Bone marrow (tissue), 2 donors: ENCODE data around the gene LRIT3.

Experiments used
- DNase-seq, 2 donors: peaks; one replicate each; lab custom pipeline; 2025; lab: John Stamatoyannopoulos, UW

The LRIT3 gene

DNA sequence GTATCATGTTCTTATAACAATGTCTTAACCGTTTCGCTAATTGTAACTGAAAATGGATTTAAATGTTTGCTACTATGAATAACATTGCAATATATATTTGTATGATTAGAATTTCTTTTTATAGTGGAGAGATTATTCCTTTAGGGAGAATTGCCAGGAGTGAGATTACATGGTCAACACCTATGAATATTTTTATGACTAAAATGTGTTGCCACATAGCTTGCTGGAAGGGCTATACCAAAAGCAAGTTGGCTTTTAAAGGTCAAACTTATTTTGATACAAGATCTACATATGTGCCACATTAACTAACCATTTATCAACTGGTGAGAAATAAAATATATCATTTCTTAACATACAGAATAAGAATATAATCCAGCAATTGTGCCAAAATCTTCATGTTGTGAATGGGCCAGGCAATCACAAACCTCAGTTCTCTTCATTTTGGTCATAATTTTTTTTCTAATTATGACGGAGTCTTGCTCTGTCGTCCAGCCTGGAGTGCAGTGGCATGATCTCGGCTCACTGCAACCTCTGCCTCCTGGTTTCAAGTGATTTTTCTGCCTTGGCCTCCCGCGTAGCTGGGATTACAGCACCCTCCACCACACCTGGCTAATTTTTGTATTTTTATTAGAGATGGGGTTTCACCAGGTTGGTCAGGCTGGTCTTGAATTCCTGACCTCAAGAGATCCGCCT is 54.8 kb downstream of the LRIT3 start:
- DNase-seq = no peak

DNA sequence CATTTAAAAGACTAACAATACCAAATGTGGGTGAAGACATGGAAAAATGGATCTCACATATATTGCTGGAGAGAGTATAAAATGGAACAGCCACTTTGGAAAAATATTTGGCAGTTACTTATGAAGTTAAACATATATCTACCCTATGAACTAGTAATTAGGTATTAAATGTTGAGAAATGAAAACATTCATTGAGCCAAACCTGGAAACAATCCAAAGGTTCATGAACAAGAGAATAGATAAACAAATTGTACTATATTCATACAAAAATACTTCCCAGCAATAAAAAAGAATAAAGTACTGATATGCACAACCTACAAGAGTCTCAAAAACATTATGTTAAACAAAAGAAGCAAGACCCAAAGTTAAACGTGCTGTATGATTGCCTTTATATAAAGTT is 60.8 kb downstream of the LRIT3 start:
- DNase-seq = no peak

DNA sequence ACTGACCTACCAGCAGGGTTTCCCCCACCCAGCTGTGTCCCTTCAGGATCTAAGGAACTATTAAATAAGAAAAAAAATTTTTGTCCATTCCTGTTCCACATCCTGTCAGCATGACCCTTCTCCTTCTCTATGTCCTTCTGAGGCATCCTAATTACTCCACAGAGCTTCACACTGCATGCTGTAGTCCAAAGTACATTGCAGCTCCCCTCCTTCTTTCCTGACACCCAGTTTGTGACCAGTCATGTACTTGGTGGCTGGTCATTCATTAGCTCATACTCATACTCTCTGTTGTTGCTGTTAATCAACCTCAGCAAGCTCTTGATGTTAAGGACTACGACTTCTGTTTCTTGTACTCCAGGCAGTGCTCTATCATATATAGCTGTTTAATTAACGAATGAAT is 62.3 kb downstream of the LRIT3 start:
- no peak for DNase-seq

DNA sequence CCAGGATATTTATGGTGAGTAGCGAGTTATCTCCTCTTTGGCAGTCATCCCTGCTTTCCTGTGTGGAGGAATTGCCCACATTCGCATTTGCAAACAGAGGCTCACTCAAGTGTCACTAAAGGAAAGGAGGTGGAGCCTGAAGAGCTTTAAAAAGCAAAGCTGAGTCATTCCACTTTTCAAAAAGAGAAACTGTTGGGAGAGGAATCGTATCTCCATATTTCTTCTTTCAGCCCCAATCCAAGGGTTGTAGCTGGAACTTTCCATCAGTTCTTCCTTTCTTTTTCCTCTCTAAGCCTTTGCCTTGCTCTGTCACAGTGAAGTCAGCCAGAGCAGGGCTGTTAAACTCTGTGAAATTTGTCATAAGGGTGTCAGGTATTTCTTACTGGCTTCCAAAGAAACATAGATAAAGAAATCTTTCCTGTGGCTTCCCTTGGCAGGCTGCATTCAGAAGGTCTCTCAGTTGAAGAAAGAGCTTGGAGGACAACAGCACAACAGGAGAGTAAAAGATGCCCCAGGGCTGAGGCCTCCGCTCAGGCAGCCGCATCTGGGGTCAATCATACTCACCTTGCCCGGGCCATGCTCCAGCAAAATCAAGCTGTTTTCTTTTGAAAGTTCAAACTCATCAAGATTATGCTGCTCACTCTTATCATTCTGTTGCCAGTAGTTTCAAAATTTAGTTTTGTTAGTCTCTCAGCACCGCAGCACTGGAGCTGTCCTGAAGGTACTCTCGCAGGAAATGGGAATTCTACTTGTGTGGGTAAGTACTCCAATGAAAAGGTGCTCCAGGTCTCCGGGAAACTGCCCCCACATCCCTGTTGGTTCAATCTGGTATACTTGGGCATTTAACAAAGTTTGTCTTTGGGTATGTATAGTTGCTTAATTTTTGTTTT is 65.0 kb downstream of the LRIT3 start, which contains the start of gene EGF:
Gene EGF, plus strand, starts transcription at position 178 of the 890 bp plus-strand sequence. Its CDS starts 453 bp downstream, at position 631.
- DNase-seq = no peak

DNA sequence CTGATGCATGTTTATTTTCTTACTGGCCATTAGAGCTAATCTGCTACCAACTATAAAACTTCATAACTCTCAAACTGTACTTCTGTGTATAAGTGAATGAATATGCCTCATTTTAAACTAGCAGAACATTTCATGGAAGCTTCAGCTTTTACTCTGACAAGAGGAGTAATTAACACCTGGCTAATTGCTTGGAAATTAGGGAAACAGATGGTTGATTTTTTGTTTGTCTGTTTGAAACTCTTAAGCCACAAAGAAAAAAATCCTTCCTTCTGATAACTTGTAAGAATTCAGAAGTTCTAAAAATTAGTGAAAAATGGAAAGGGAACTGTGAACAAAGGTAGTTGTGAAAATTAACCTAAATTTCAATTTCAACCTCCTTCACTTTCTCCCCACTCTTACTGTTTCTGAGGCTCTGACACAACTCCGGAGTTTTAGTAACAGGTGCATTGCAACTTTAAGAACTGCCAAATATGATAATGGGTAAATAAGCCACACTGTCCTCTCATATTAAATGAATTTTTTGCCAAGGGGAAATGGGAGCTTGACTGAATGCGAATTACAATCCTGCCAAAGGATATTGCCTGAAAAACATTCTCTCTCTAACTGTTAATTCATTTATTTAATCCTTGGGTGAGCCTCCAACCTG is 65.8 kb downstream of the LRIT3 start:
- no peak for DNase-seq

DNA sequence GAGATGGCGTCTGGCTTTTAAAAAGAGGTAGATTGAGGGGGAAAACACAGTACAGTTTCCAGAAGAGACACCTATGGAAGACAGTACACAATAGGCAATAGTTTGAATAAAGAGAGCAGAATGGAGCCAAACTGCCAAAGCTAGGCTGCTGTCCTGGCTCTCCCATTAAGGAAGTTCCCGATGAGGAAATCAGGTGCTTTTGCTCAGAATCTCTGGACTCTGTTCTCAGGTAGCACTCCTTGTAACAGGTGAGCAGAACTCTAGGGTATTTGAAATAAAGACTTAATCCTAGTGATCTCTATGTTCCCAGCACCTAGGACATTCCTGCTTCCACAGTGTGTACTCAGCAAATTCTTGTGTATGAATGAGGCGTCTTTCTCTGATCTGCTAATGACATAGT is 66.4 kb downstream of the LRIT3 start:
- DNase-seq = no peak

DNA sequence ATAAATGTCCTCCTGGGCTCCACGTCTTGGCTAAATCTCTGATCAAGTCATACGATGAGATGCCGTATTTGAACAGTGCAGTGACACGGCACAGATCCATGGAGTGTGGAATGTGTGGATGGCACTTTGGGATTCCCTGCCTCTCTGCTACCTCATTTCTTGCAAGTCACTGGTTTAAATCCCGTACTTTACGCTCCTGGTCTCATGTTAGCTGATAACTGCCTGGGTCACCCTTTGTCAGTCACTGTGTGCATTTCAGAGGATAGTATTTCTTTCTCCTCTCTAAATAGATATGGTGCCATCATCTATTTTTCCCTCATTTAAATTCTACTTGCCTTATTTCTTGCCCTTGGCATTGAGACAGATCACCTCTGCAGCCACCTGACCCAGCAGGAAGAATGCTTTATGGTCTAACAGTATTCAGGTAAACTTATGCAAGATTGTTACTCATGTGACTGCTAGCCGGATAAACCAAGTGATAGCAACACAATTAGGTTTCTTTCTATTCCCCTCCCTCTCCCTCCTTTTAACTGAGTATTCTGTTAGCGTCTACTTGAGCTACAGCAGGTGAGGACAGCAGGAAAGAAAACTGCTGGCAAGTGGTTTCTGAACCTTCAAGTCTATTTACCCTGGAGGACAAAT is 67.6 kb downstream of the LRIT3 start:
- DNase-seq = no peak

DNA sequence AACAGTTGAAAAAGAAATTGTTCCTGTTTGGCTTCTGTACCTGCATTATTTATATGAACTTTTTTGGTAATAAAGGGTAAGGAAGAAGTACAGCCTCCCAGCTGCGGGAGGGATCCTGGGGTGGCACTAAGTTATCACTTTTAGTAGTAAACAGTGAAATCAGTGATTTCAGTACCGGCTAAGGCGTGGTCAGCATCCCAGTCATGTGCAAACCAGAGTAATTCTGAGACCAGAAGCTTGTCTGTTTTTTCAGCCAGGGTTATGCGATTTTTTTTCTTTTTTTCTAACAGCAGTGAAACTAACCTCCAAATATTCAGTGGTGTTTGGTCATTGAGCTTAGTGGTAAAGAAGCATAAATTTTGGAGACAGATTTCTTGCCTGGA is 68.1 kb downstream of the LRIT3 start:
- no peak for DNase-seq

DNA sequence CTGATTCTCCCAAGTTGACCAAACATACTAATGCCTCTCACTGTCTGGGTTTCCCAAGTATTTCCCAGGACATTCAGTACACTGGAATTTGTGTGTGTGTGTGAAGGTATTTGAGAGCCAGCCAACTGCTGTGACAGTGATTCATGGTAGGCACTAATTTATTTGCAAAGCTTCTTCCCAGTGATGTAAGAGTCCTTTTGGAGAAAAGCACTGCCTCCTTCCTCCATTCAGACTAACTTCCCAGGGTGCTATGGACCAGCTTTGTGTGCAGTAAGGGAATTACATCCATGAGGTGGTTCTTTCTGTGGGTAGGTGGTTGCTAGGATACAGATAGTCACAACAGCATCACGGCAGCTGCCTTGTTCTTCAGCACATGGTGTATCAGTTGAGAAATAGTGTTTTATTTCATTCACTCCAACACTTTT is 73.5 kb downstream of the LRIT3 start:
- no peak for DNase-seq
